Measurements from ENCODE around the gene SLC22A3.

DNA sequence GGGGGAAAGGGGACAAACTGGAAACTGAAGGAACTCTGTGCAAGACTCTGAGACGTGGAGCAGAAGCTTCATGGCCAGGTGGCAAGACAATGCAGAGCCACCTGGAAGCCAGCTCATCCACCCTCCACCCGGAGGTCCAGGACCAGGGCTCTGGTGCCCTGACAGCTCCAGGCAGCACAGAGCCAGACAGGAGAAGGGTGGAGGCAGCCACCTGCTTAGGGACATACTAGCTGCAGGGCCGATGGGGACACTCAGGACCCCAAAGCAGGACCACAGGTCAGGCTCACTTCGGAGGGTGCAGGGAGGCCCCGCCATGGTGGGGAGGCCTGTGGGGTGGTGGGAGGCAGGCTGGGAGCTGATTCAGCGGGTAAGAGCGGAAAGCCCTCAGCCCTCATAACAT, 19.0 kb upstream of the SLC22A3 start:
- TF ChIP-seq EZH2 (IDR thresholded peaks at IDR 0.05) = no peak
- no peak for TF ChIP-seq CTCF (IDR thresholded peaks at IDR 0.05)
- no peak for TF ChIP-seq EZH2phosphoT487 (IDR thresholded peaks at IDR 0.05)
